Gastroesophageal sphincter (tissue), 4 donors: ENCODE results near the gene PLEKHA7. TPM values are rescaled to one million over a fixed set of nuclear protein-coding genes. Genes with fewer than 3 reads are reported as not detected.

ENCODE experiments used
- ATAC-seq: fragments of 150-250 bp; one replicate; pipeline ENCODE4 v1.9.1; 2016; ENCODE audit warnings: mild to moderate bottlenecking, moderate library complexity
- H3K27ac ChIP-seq, 4 donors: fragments of 200-600 bp; sonication (generic) in 3 of 4; 1 replicate in 3 of 4; 2 replicates in 1 of 4; pipeline ENCODE4 v1.5.1; 2016 to 2019
- H3K27me3 ChIP-seq: fragments of 200-600 bp; sonication (generic); one replicate; pipeline ENCODE4 v1.5.1; 2019
- H3K36me3 ChIP-seq, 2 donors: fragments of 200-600 bp; sonication (generic); one replicate each; pipeline ENCODE4 v1.5.1; 2019; ENCODE audit warnings: control low read depth in 1 of 2
- H3K4me1 ChIP-seq, 3 donors: fragments of 200-600 bp; sonication (generic); 1 replicate in 2 of 3; 2 replicates in 1 of 3; pipeline ENCODE4 v1.5.1; 2016 to 2019; ENCODE audit warnings: control low read depth in 2 of 3
- H3K4me3 ChIP-seq, 2 donors: fragments of 200-600 bp; sonication (generic); one replicate each; pipeline ENCODE4 v1.5.1; 2019; ENCODE audit warnings: mild to moderate bottlenecking in 1 of 2, moderate library complexity in 1 of 2
- H3K9me3 ChIP-seq, 3 donors: fragments of 200-600 bp; sonication (generic); one replicate each; pipeline ENCODE4 v1.5.1; 2017 to 2019; ENCODE audit warnings: control low read depth in 2 of 3
- CTCF ChIP-seq, 4 experiments: fragments of 200-600 bp in 2 of 4; fragments of 450-650 bp in 2 of 4; sonication (generic) in 1 of 4; IDR thresholded peaks; one replicate each; pipeline ENCODE4 v1.5.1; 2017 to 2019; ENCODE audit warnings: antibody characterized with exemption in 4 of 4, mild to moderate bottlenecking in 2 of 4, moderate library complexity in 2 of 4
- EP300 ChIP-seq: sonication (generic); formaldehyde crosslinking; IDR thresholded peaks from one replicate; pipeline ENCODE4 v1.6.1; 2017; ENCODE audit warnings: antibody characterized with exemption, mild to moderate bottlenecking
- POLR2A ChIP-seq, 2 donors: fragments of 450-650 bp; IDR thresholded peaks; one replicate each; pipeline ENCODE4 v1.6.1; 2017; ENCODE audit warnings: antibody characterized with exemption in 2 of 2, mild to moderate bottlenecking in 2 of 2, moderate library complexity in 1 of 2
- POLR2AphosphoS5 ChIP-seq: sonication (generic); formaldehyde crosslinking; IDR thresholded peaks from one replicate; pipeline ENCODE4 v1.6.1; 2017; ENCODE audit warnings: antibody characterized with exemption
- WGBS, 2 donors: methylation state at CpG; one replicate each; pipeline ENCODE4 v1.1.5; 2018; ENCODE audit warnings: low coverage in 1 of 2; 5-methylcytosine and 5-hydroxymethylcytosine counted together
- total RNA-seq, 4 donors: library from RNA; depleted of rRNA; stranded (reverse); fragments of >200 nt; gene quantifications; one replicate each; pipeline ENCODE4 v1.1.0, GENCODE V29; 2016

PLEKHA7 gene
- total RNA-seq, 4 donors from 2014 or later, result 8.6 to 13.2 (median 12.2) TPM

GRCh38 chr11:16771350-16772140 is 242.7 kb downstream of the PLEKHA7 start:
- 70 to 78% methylated on average over 4 to 9 of the region's 12 CpGs for whole genome bisulfite sequencing, 2 donors
- no peaks in the 10 kb centered on the region for H3K9me3 ChIP-seq
- no peaks in the 10 kb centered on the region for H3K36me3 ChIP-seq
- no peak overlapping the region for H3K4me3 ChIP-seq
- no peak overlapping the region for H3K27ac ChIP-seq
- ATAC-seq, result no peak
- H3K4me1 ChIP-seq, result peaks cover 0 to under 1% (median 0%) of the 10 kb centered on the region in 3 donors
- no peak for TF ChIP-seq POLR2A (IDR thresholded peaks at IDR 0.05)
- no peak for TF ChIP-seq CTCF (IDR thresholded peaks at IDR 0.05)
- no peak for TF ChIP-seq POLR2AphosphoS5
- TF ChIP-seq EP300, result no peak
- H3K27me3 ChIP-seq, result no peaks in the 10 kb centered on the region

GRCh38 chr11:16770016-16770415 is 244.2 kb downstream of the PLEKHA7 start:
- no peak for ATAC-seq
- Histone ChIP-seq H3K4me1 (no peaks in the 10 kb centered on the region), H3K27ac (no peak overlapping the region), H3K27me3 (no peaks in the 10 kb centered on the region), H3K36me3 (no peaks in the 10 kb centered on the region), H3K9me3 (no peaks in the 10 kb centered on the region), H3K4me3 (no peak overlapping the region)
- WGBS, 2 donors, result 65 to 80% methylated on average over 2 of the region's 11 CpGs
- TF ChIP-seq POLR2AphosphoS5 (no peak), EP300 (no peak), CTCF (IDR thresholded peaks at IDR 0.05) (no peak), POLR2A (IDR thresholded peaks at IDR 0.05) (no peak)

- Histone ChIP-seq H3K27ac (no peak overlapping the region), H3K4me1 (no peaks in the 10 kb centered on the region), H3K4me3 (no peak overlapping the region), H3K36me3 (no peaks in the 10 kb centered on the region), H3K27me3 (no peaks in the 10 kb centered on the region), H3K9me3 (no peaks in the 10 kb centered on the region)
- TF ChIP-seq POLR2AphosphoS5 (no peak), POLR2A (IDR thresholded peaks at IDR 0.05) (no peak), EP300 (no peak), CTCF (IDR thresholded peaks at IDR 0.05) (no peak)
- no peak for ATAC-seq
- 85 to 95% methylated on average over 3 to 4 of the region's 4 CpGs for WGBS, 2 donors
Measured at GRCh38 chr11:16769386-16769785, 244.8 kb downstream of the PLEKHA7 start.

GRCh38 chr11:16767957-16768356 is 246.3 kb downstream of the PLEKHA7 start:
- no peaks in the 10 kb centered on the region for H3K36me3 ChIP-seq
- TF ChIP-seq POLR2A (IDR thresholded peaks at IDR 0.05), result no peak
- no peak for TF ChIP-seq CTCF (IDR thresholded peaks at IDR 0.05)
- no peak for TF ChIP-seq POLR2AphosphoS5
- TF ChIP-seq EP300, result no peak
- ATAC-seq, result no peak
- H3K4me3 ChIP-seq, result no peak overlapping the region
- H3K4me1 ChIP-seq, result no peaks in the 10 kb centered on the region
- H3K27me3 ChIP-seq, result no peaks in the 10 kb centered on the region
- WGBS, 2 donors, result 61 to 80% methylated on average over 2 of the region's 4 CpGs
- H3K9me3 ChIP-seq, result no peaks in the 10 kb centered on the region
- H3K27ac ChIP-seq, result no peak overlapping the region

GRCh38 chr11:16767137-16767536 is 247.1 kb downstream of the PLEKHA7 start:
- 55 to 80% methylated on average over 1 to 2 of the region's 4 CpGs for WGBS, 2 donors
- Histone ChIP-seq H3K4me3 (no peak overlapping the region), H3K4me1 (no peaks in the 10 kb centered on the region), H3K9me3 (no peaks in the 10 kb centered on the region), H3K27ac (no peak overlapping the region), H3K27me3 (no peaks in the 10 kb centered on the region), H3K36me3 (no peaks in the 10 kb centered on the region)
- TF ChIP-seq POLR2A (IDR thresholded peaks at IDR 0.05) (no peak), CTCF (IDR thresholded peaks at IDR 0.05) (no peak), EP300 (no peak), POLR2AphosphoS5 (no peak)
- no peak for ATAC-seq
